H1 (cell line): Measurements from ENCODE around the gene PARK7. TPM values are rescaled to one million over a fixed set of nuclear protein-coding genes. Genes with fewer than 3 reads are reported as not detected.

Source experiments
- CTCF ChIA-PET: fragments of 300-600 bp; sonication (Branson Sonifier 250); formaldehyde crosslinking; loops from one replicate; lab custom pipeline; 2021; ENCODE audit not compliant: partially characterized antibody; lab: Charles Lee
- POLR2A ChIA-PET: fragments of 300-600 bp; sonication (Branson Sonifier 250); formaldehyde crosslinking; loops from one replicate; lab custom pipeline; 2021; ENCODE audit warnings: inconsistent platforms; ENCODE audit not compliant: partially characterized antibody; lab: Charles Lee
- DNase-seq, 2 experiments: peaks; one replicate each; pipeline versions ENCODE4 v3.0.0 to v3.0.0-alpha.2; 2010 to 2022; ENCODE audit warnings: low spot score in 2 of 2, low read depth in 1 of 2, mixed read lengths in 1 of 2
- FAIRE-seq: peaks from 2 replicates; lab custom pipeline; 2011; peaks lifted over from hg19 to GRCh38; lab: Jason Lieb, UNC
- H2AFZ ChIP-seq: 2 replicates; pipeline ENCODE4 v1.8.1; 2012; ENCODE audit warnings: low read length, inconsistent platforms
- H2AK5ac ChIP-seq: 2 replicates; pipeline ENCODE4 v1.6.1; 2013; ENCODE audit warnings: low read depth, low read length
- H2BK120ac ChIP-seq: replicated peaks from 2 replicates; pipeline ENCODE3; 2013; ENCODE audit warnings: low read depth, low read length, inconsistent platforms
- H2BK12ac ChIP-seq: 2 replicates; pipeline ENCODE4 v1.6.1; 2013; ENCODE audit warnings: low read depth, low read length
- H2BK15ac ChIP-seq: 2 replicates; pipeline ENCODE4 v1.6.1; 2013; ENCODE audit warnings: low read length
- H2BK20ac ChIP-seq: 2 replicates; pipeline ENCODE4 v1.6.1; 2013; ENCODE audit warnings: low read length
- H2BK5ac ChIP-seq: 2 replicates; pipeline ENCODE4 v1.6.1; 2013; ENCODE audit warnings: low read depth, low read length
- H3K14ac ChIP-seq: 2 replicates; pipeline ENCODE4 v1.6.1; 2013; ENCODE audit warnings: inconsistent platforms; ENCODE audit not compliant: insufficient read length
- H3K18ac ChIP-seq: 2 replicates; pipeline ENCODE4 v1.6.1; 2013; ENCODE audit warnings: low read length; ENCODE audit errors: extremely low read depth
- H3K23ac ChIP-seq: 2 replicates; pipeline ENCODE4 v1.6.1; 2013; ENCODE audit warnings: inconsistent platforms; ENCODE audit not compliant: insufficient read length
- H3K23me2 ChIP-seq: 2 replicates; pipeline ENCODE4 v1.6.1; 2013; ENCODE audit warnings: low read depth, low read length
- H3K27ac ChIP-seq: 2 replicates; pipeline ENCODE4 v1.6.1; 2011; ENCODE audit warnings: low read depth, low read length, inconsistent platforms
- H3K27me3 ChIP-seq, 4 experiments: replicated peaks in 1 of 4; 1 replicate in 1 of 4; 2 replicates in 3 of 4; pipeline versions ENCODE4 v1.6.1 to v1.8.1; 2011 to 2013; ENCODE audit warnings: low read length in 3 of 4, mild to moderate bottlenecking in 3 of 4, inconsistent platforms in 2 of 4, mixed read lengths in 2 of 4, moderate library complexity in 1 of 4; ENCODE audit not compliant: control insufficient read depth in 3 of 4, insufficient read depth in 3 of 4; ENCODE audit errors: extremely low read depth in 1 of 4
- H3K36me3 ChIP-seq, 4 experiments: 2 replicates each; pipeline versions ENCODE4 v1.6.1 to v1.8.1; 2011 to 2013; ENCODE audit warnings: mild to moderate bottlenecking in 4 of 4, low read length in 3 of 4, moderate library complexity in 2 of 4, control low read depth in 1 of 4, inconsistent platforms in 1 of 4; ENCODE audit not compliant: insufficient read depth in 4 of 4, control insufficient read depth in 2 of 4
- H3K4ac ChIP-seq: replicated peaks from 2 replicates; pipeline ENCODE3; 2013; ENCODE audit warnings: low read length, low read depth, mixed read lengths, inconsistent platforms; ENCODE audit not compliant: insufficient read length
- H3K4me1 ChIP-seq, 4 experiments: replicated peaks in 1 of 4; 1 replicate in 1 of 4; 2 replicates in 3 of 4; pipeline versions ENCODE4 v1.6.1 to v1.8.1; 2011 to 2013; ENCODE audit warnings: low read length in 3 of 4, inconsistent platforms in 2 of 4, mixed read lengths in 1 of 4; ENCODE audit not compliant: insufficient read depth in 4 of 4, control insufficient read depth in 3 of 4
- H3K4me2 ChIP-seq, 2 experiments: 2 replicates each; pipeline versions ENCODE4 v1.6.1 to v1.8.1; 2011 to 2013; ENCODE audit warnings: low read depth in 2 of 2, low read length in 2 of 2, control low read depth in 1 of 2, inconsistent platforms in 1 of 2, mild to moderate bottlenecking in 1 of 2; ENCODE audit not compliant: insufficient read depth in 1 of 2
- H3K4me3 ChIP-seq, 4 experiments: fragments of 200-600, 300-600 bp in 1 of 4; sonication (generic), shearing (Covaris generic), sonication (Bioruptor Twin) in 1 of 4; 2 replicates each; pipeline versions ENCODE4 v1.5.1 to v1.8.1; 2011 to 2016; ENCODE audit warnings: low read length in 4 of 4, low read depth in 3 of 4, control low read depth in 2 of 4, inconsistent platforms in 2 of 4, mild to moderate bottlenecking in 2 of 4, mixed read lengths in 1 of 4, moderate library complexity in 1 of 4; ENCODE audit not compliant: insufficient read depth in 2 of 4; ENCODE audit errors: extremely low read depth in 1 of 4
- H3K56ac ChIP-seq: replicated peaks from 2 replicates; pipeline ENCODE3; 2013; ENCODE audit warnings: low read depth, mild to moderate bottlenecking, mixed read lengths, low read length, inconsistent platforms; ENCODE audit not compliant: insufficient read length
- H3K79me1 ChIP-seq: 2 replicates; pipeline ENCODE4 v1.6.1; 2013; ENCODE audit warnings: low read depth, low read length, control low read depth
- H3K79me2 ChIP-seq, 2 experiments: 2 replicates each; pipeline versions ENCODE4 v1.6.1 to v1.8.1; 2012 to 2013; ENCODE audit warnings: low read length in 2 of 2, mild to moderate bottlenecking in 2 of 2, inconsistent platforms in 1 of 2; ENCODE audit not compliant: insufficient read depth in 2 of 2, control insufficient read depth in 1 of 2
- H3K9ac ChIP-seq, 4 experiments: replicated peaks in 1 of 4; 1 replicate in 1 of 4; 2 replicates in 3 of 4; pipeline versions ENCODE4 v1.6.1 to v1.8.1; 2011 to 2013; ENCODE audit warnings: low read depth in 3 of 4, low read length in 3 of 4, control low read depth in 2 of 4, mild to moderate bottlenecking in 2 of 4, moderate library complexity in 2 of 4, inconsistent platforms in 1 of 4; ENCODE audit errors: extremely low read depth in 1 of 4
- H3K9me3 ChIP-seq, 2 experiments: 2 replicates each; pipeline versions ENCODE4 v1.6.1 to v1.8.1; 2012 to 2013; ENCODE audit warnings: mild to moderate bottlenecking in 2 of 2, moderate library complexity in 2 of 2, control low read depth in 1 of 2, inconsistent platforms in 1 of 2, low read depth in 1 of 2, low read length in 1 of 2, mixed read lengths in 1 of 2; ENCODE audit not compliant: insufficient read depth in 2 of 2
- H4K20me1 ChIP-seq, 2 experiments: replicated peaks in 1 of 2; 2 replicates each; pipeline versions ENCODE3 to v1.8.1; 2011 to 2013; ENCODE audit warnings: inconsistent platforms in 2 of 2, low read length in 2 of 2, mild to moderate bottlenecking in 1 of 2; ENCODE audit not compliant: insufficient read depth in 2 of 2, control insufficient read depth in 1 of 2
- H4K5ac ChIP-seq: 2 replicates; pipeline ENCODE4 v1.6.1; 2013; ENCODE audit warnings: low read length, low read depth, mixed read lengths, inconsistent platforms; ENCODE audit not compliant: insufficient read length
- H4K8ac ChIP-seq: 2 replicates; pipeline ENCODE4 v1.8.0; 2013; ENCODE audit warnings: mild to moderate bottlenecking, moderate library complexity, low read length, inconsistent platforms; ENCODE audit not compliant: insufficient read depth; ENCODE audit errors: extremely low read depth
- H4K91ac ChIP-seq: replicated peaks from 2 replicates; pipeline ENCODE3; 2013; ENCODE audit warnings: low read length, mixed read lengths, inconsistent platforms; ENCODE audit not compliant: insufficient read length
- BRCA1 ChIP-seq: IDR thresholded peaks from 2 replicates; pipeline ENCODE4 v1.6.1; 2012; ENCODE audit warnings: low read depth, low read length, improper control_type of control experiment
- CHD1 ChIP-seq: IDR thresholded peaks from 2 replicates; pipeline ENCODE4 v1.6.1; 2012; ENCODE audit warnings: low read depth, low read length, improper control_type of control experiment
- EGR1 ChIP-seq: IDR thresholded peaks from 2 replicates; pipeline ENCODE4 v1.6.1; 2011; ENCODE audit warnings: low read depth, low read length, borderline replicate concordance
- HDAC2 ChIP-seq, 2 experiments: fragments of 300-600 bp in 1 of 2; sonication (generic) in 1 of 2; IDR thresholded peaks; 2 replicates each; pipeline ENCODE4 v1.6.1; 2011 to 2012; ENCODE audit warnings: low read depth in 2 of 2, low read length in 2 of 2, mild to moderate bottlenecking in 2 of 2, moderate library complexity in 2 of 2, borderline replicate concordance in 1 of 2, inconsistent platforms in 1 of 2
- JUN ChIP-seq: IDR thresholded peaks from 2 replicates; pipeline ENCODE4 v1.6.1; 2011; ENCODE audit warnings: low read depth, mild to moderate bottlenecking, improper control_type of control experiment, low read length
- NANOG ChIP-seq: IDR thresholded peaks from 2 replicates; pipeline ENCODE4 v1.6.1; 2011; ENCODE audit warnings: low read length, low read depth, mild to moderate bottlenecking, inconsistent platforms; ENCODE audit not compliant: insufficient read depth, poor library complexity, severe bottlenecking
- SP4 ChIP-seq: IDR thresholded peaks from 2 replicates; pipeline ENCODE4 v1.6.1; 2012; ENCODE audit warnings: low read length, inconsistent platforms
- SRF ChIP-seq: IDR thresholded peaks from 2 replicates; pipeline ENCODE4 v1.6.1; 2011; ENCODE audit warnings: mild to moderate bottlenecking, low read depth, low read length, moderate library complexity
- WGBS, 2 experiments: shearing (Covaris generic) in 1 of 2; methylation state at CpG; one replicate each; pipeline versions ENCODE4 v1.1.6 to v1.1.7; 2013 to 2015; ENCODE audit warnings: low lambda C conversion rate in 2 of 2, mixed read lengths in 2 of 2, inconsistent platforms in 1 of 2, low coverage in 1 of 2, missing lambda C conversion rate in 1 of 2; ENCODE audit not compliant: insufficient replicate concordance in 2 of 2, insufficient coverage in 1 of 2, insufficient read length in 1 of 2; ENCODE audit errors: extremely low coverage in 1 of 2, missing lambda C conversion rate in 1 of 2; 5-methylcytosine and 5-hydroxymethylcytosine counted together
- polyA plus RNA-seq, 7 experiments: library from polyadenylated mRNA; depleted of rRNA in 3 of 7; stranded (reverse) in 5 of 7; unstranded in 2 of 7; fragments of >200 nt in 5 of 7; fragments of 200-250 nt in 2 of 7; gene quantifications; 1 replicate in 5 of 7; 2 replicates in 1 of 7; 4 replicates in 1 of 7; pipeline versions ENCODE4 v1.2.1 to v1.2.3, GENCODE V29; 2011 to 2013; ENCODE audit warnings: missing spikeins in 2 of 7, mixed read lengths in 2 of 7
- total RNA-seq: library from RNA; stranded (reverse); fragmentation: NEBNext Ultra II Directional; extraction: Animal tissue kit (Norgen Biotek cat#: 25700); gene quantifications from 2 replicates; pipeline ENCODE4 v1.2.1, GENCODE V29; 2021
- TF ChIP-seq, protein P1 (sequence below), 3 experiments: IDR thresholded peaks; 1 replicate in 2 of 3; 2 replicates in 1 of 3; pipeline versions ENCODE4 v1.5.1 to v1.6.1; 2011; ENCODE audit warnings: low read length in 3 of 3, mild to moderate bottlenecking in 3 of 3, inconsistent platforms in 2 of 3, low read depth in 1 of 3, moderate library complexity in 1 of 3; ENCODE audit not compliant: insufficient read depth in 1 of 3; ENCODE audit errors: control extremely low read depth in 1 of 3

The PARK7 gene
- total and polyA plus RNA-seq, 2 of the 8 experiments (the other 6 are each of a cell fraction or from before 2014, with no cell fraction given): 206 to 383 TPM

DNA sequence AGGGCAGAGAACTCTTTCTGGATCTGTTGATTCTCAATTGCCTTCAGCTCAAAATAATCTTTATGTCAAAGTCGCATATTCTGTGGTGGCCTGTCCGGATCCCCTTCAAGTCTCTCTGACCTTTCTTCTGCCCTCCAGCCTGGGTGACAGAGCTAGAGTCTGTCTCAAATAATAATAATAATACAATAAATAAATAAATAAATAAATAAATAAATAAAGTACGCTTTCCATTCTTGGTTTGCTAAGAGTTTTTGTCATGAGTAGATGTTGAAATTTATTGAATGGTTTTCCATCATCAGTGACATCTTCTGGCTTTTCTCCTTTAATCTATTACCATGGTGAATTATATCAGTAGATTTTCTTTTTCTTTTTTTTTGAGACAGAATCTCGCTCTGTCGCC is 33.9 kb downstream of the PARK7 start:
- Histone ChIP-seq H2BK15ac (no peak overlapping the region), H3K27ac (no peak overlapping the region), H2BK120ac (no peak overlapping the region), H3K23ac (no peak overlapping the region), H3K14ac (no peak overlapping the region), H2BK20ac (no peak overlapping the region), H3K79me2 (no peaks in the 10 kb centered on the region), H3K23me2 (peaks cover under 1% of the 10 kb centered on the region; the same call in 1 of the 2 replicates), H4K5ac (no peak overlapping the region), H2AFZ (no peak overlapping the region), H3K4me2 (no peak overlapping the region), H3K79me1 (no peaks in the 10 kb centered on the region), H3K4me3 (no peak overlapping the region), H3K36me3 (peaks cover 0 to 2% (median under 1%) of the 10 kb centered on the region in 4 experiments; a peak in 1 of 8 replicates), H3K9ac (no peak overlapping the region), H4K91ac (no peak overlapping the region), H4K8ac (no peak overlapping the region), H2BK12ac (no peak overlapping the region), H2BK5ac (no peak overlapping the region), H2AK5ac (no peak overlapping the region), H3K4ac (no peak overlapping the region), H3K4me1 (peaks cover 0 to 3% (median under 1%) of the 10 kb centered on the region in 4 experiments; a peak in 4 of 7 replicates), H3K9me3 (no peaks in the 10 kb centered on the region), H3K18ac (no peak overlapping the region), H4K20me1 (peaks cover 0 to under 1% of the 10 kb centered on the region in 2 experiments), H3K56ac (no peak overlapping the region), H3K27me3 (no peaks in the 10 kb centered on the region)
- FAIRE-seq: no peak
- 90% methylated on average over 5 of the region's 5 CpGs; no CpG with 5 or more reads in 1 of the 2 experiments for WGBS, 2 experiments
- ChIA-PET POLR2A (interaction anchor here (1.2 kb wide), 1 partner anchor 9 kb away, joined by 3 read pairs; no protein-coding TSS in a partner anchor), CTCF (interaction anchor here (0.6 to 1.0 kb wide), 4 partner anchors 21 to 354 kb away, joined by 3 to 4 read pairs (median 3); no protein-coding TSS in a partner anchor)
- TF ChIP-seq JUN (no peak), SP4 (no peak), EGR1 (no peak), NANOG (no peak), BRCA1 (no peak), HDAC2 (IDR thresholded peaks at IDR 0.05; ENCODE audit: borderline replicate concordance in 1 of 2, low read depth in 2 of 2, low read length in 2 of 2) (no peak), SRF (no peak), CHD1 (no peak)
- TF ChIP-seq, protein P1, sequence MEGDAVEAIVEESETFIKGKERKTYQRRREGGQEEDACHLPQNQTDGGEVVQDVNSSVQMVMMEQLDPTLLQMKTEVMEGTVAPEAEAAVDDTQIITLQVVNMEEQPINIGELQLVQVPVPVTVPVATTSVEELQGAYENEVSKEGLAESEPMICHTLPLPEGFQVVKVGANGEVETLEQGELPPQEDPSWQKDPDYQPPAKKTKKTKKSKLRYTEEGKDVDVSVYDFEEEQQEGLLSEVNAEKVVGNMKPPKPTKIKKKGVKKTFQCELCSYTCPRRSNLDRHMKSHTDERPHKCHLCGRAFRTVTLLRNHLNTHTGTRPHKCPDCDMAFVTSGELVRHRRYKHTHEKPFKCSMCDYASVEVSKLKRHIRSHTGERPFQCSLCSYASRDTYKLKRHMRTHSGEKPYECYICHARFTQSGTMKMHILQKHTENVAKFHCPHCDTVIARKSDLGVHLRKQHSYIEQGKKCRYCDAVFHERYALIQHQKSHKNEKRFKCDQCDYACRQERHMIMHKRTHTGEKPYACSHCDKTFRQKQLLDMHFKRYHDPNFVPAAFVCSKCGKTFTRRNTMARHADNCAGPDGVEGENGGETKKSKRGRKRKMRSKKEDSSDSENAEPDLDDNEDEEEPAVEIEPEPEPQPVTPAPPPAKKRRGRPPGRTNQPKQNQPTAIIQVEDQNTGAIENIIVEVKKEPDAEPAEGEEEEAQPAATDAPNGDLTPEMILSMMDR (IDR thresholded peaks at IDR 0.05; ENCODE audit: control extremely low read depth in 1 of 3, insufficient read depth in 1 of 3, low read depth in 1 of 3, low read length in 3 of 3): no peak
- no peak for DNase-seq
